Coronary artery (tissue), 2 donors: Measurements from ENCODE around the gene ST8SIA2.

Experiments
- DNase-seq: peaks from one replicate; pipeline ENCODE4 v3.0.0-alpha.2; 2017; ENCODE audit warnings: low spot score
- H3K27ac ChIP-seq, 2 donors: fragments of 200-600 bp; sonication (generic); one replicate each; pipeline ENCODE4 v1.5.1; 2016 to 2019
- H3K4me3 ChIP-seq: fragments of 200-600 bp; sonication (generic); 2 replicates; pipeline ENCODE4 v1.5.1; 2016; ENCODE audit warnings: mild to moderate bottlenecking, moderate library complexity
- CTCF ChIP-seq: fragments of 200-600 bp; sonication (generic); IDR thresholded peaks from one replicate; pipeline ENCODE4 v1.5.1; 2019; ENCODE audit warnings: antibody characterized with exemption

Gene ST8SIA2

GRCh38 chr15:92417716-92418115 is 24.0 kb downstream of the ST8SIA2 start:
- no peak overlapping the region for H3K4me3 ChIP-seq
- no peak for TF ChIP-seq CTCF
- no peak for DNase-seq
- H3K27ac ChIP-seq: no peak overlapping the region

GRCh38 chr15:92418864-92419263 is 25.2 kb downstream of the ST8SIA2 start:
- no peak for TF ChIP-seq CTCF
- no peak overlapping the region for H3K4me3 ChIP-seq
- no peak overlapping the region for H3K27ac ChIP-seq
- DNase-seq: no peak

DNA sequence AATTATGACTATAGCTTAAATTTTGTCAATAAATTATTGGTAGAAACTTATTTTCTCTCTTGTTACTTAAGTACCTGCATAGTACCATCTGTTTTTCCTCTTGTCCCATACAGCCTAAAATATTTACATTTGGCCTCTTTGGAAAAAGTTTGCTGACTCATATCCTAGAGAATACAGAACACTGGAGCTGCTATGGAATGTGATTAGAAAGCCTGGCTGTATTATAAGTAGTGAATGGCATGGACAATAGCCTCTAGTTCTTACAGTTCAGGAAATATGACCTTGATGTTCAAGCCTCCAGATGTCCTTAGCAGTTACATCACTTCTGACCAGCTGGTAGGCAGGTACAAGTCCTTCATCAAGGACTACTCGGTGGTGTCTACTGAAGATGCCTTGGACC is 28.3 kb downstream of the ST8SIA2 start:
- TF ChIP-seq CTCF: no peak
- DNase-seq: no peak
- no peak overlapping the region for H3K27ac ChIP-seq
- H3K4me3 ChIP-seq: no peak overlapping the region

GRCh38 chr15:92425578-92426225 is 32.0 kb downstream of the ST8SIA2 start:
- no peak overlapping the region for H3K27ac ChIP-seq
- DNase-seq: no peak
- TF ChIP-seq CTCF: no peak
- H3K4me3 ChIP-seq: no peak overlapping the region

GRCh38 chr15:92429378-92430068 is 35.8 kb downstream of the ST8SIA2 start:
- no peak overlapping the region for H3K4me3 ChIP-seq
- DNase-seq: no peak

GRCh38 chr15:92430069-92430440 is 36.4 kb downstream of the ST8SIA2 start:
- H3K4me3 ChIP-seq: no peak overlapping the region
- DNase-seq: no peak
- no peak for TF ChIP-seq CTCF
- no peak overlapping the region for H3K27ac ChIP-seq

More at GRCh38 chr15:92429378-92430068, 35.8 kb downstream of the ST8SIA2 start:
- TF ChIP-seq CTCF: no peak
- H3K27ac ChIP-seq: no peak overlapping the region

GRCh38 chr15:92435145-92435544 is 41.5 kb downstream of the ST8SIA2 start:
- no peak for DNase-seq
- TF ChIP-seq CTCF: no peak
- Histone ChIP-seq H3K4me3 (no peak overlapping the region), H3K27ac (no peak overlapping the region)
